T-helper 1 cell (primary cell): ENCODE measurements around the gene GALNT2.

Experiments
- DNase-seq, 5 donors: peaks; one replicate each; pipeline ENCODE4 v3.0.0-alpha.2; 2012 to 2020

Gene GALNT2

GRCh38 chr1:230283678-230284077 is 216.6 kb downstream of the GALNT2 start:
- no peak for DNase-seq

- DNase-seq, result no peak
Observed at GRCh38 chr1:230284891-230285290, 217.9 kb downstream of the GALNT2 start.

- no peak for DNase-seq
Observed at GRCh38 chr1:230285351-230285750, 218.3 kb downstream of the GALNT2 start.

GRCh38 chr1:230286166-230286889 is 219.3 kb downstream of the GALNT2 start:
- no peak for DNase-seq

GRCh38 chr1:230286890-230287269 is 219.8 kb downstream of the GALNT2 start:
- no peak for DNase-seq

- DNase-seq, result no peak
Observed at GRCh38 chr1:230287674-230288315, 220.8 kb downstream of the GALNT2 start.

GRCh38 chr1:230288641-230289349 is 221.8 kb downstream of the GALNT2 start:
- DNase-seq, result no peak

- DNase-seq, result no peak
Observed at GRCh38 chr1:230289350-230289644, 222.3 kb downstream of the GALNT2 start.

- no peak for DNase-seq
Observed at GRCh38 chr1:230291731-230292620, 224.9 kb downstream of the GALNT2 start.

- no peak for DNase-seq
Observed at GRCh38 chr1:230292689-230293389, 225.8 kb downstream of the GALNT2 start.

GRCh38 chr1:230293390-230293700 is 226.3 kb downstream of the GALNT2 start:
- no peak for DNase-seq

- no peak for DNase-seq
Observed at GRCh38 chr1:230295367-230295766, 228.3 kb downstream of the GALNT2 start.

GRCh38 chr1:230299191-230300006 is 232.4 kb downstream of the GALNT2 start:
- DNase-seq, result no peak

- no peak for DNase-seq
Observed at GRCh38 chr1:230300322-230301301, 233.6 kb downstream of the GALNT2 start.

GRCh38 chr1:230301322-230301721 is 234.3 kb downstream of the GALNT2 start:
- DNase-seq, result no peak

GRCh38 chr1:230301822-230302221 is 234.8 kb downstream of the GALNT2 start:
- DNase-seq, result no peak

GRCh38 chr1:230303069-230303468 is 236.0 kb downstream of the GALNT2 start:
- no peak for DNase-seq

- DNase-seq, result no peak
Observed at GRCh38 chr1:230303822-230304221, 236.8 kb downstream of the GALNT2 start.

GRCh38 chr1:230306169-230306568 is 239.1 kb downstream of the GALNT2 start:
- DNase-seq, result peak in 1 of 5 donors; percentile 81

GRCh38 chr1:230307213-230307612 is 240.2 kb downstream of the GALNT2 start:
- DNase-seq, result no peak
